Ascending aorta (tissue), 2 donors: Measurements from ENCODE around the gene LRBA. TPM values are rescaled to one million over a fixed set of nuclear protein-coding genes. Genes with fewer than 3 reads are reported as not detected.

Experiments used
- DNase-seq, 2 donors: peaks; one replicate each; pipeline ENCODE4 v3.0.0-alpha.2; 2019; ENCODE audit warnings: low spot score in 2 of 2
- H3K27ac ChIP-seq, 2 donors: fragments of 200-600 bp; sonication (generic); one replicate each; pipeline ENCODE4 v1.5.1; 2016 to 2017; ENCODE audit warnings: mild to moderate bottlenecking in 1 of 2
- H3K27me3 ChIP-seq: fragments of 200-600 bp; sonication (generic); one replicate; pipeline ENCODE4 v1.5.1; 2017
- H3K36me3 ChIP-seq, 2 donors: fragments of 200-600 bp; sonication (generic); one replicate each; pipeline ENCODE4 v1.5.1; 2016
- H3K4me1 ChIP-seq, 2 donors: fragments of 200-600 bp; sonication (generic); one replicate each; pipeline ENCODE4 v1.5.1; 2016 to 2017; ENCODE audit warnings: mild to moderate bottlenecking in 1 of 2
- H3K4me3 ChIP-seq, 2 donors: fragments of 200-600 bp; sonication (generic); one replicate each; pipeline ENCODE4 v1.5.1; 2016 to 2017; ENCODE audit warnings: mild to moderate bottlenecking in 1 of 2
- H3K9me3 ChIP-seq, 2 donors: fragments of 200-600 bp; sonication (generic); one replicate each; pipeline ENCODE4 v1.5.1; 2016
- intact Hi-C: fragments of 100-400 bp; cut with DNase I; formaldehyde crosslinking; loops from one replicate; pipeline ENCODE4 v1.15.1; 2023
- total RNA-seq: library from RNA; depleted of rRNA; stranded (reverse); fragments of >200 nt; gene quantifications from one replicate; pipeline ENCODE4 v1.1.0, GENCODE V29; 2016
- TF ChIP-seq, protein P1 (sequence below), 3 experiments: fragments of 200-600 bp in 2 of 3; fragments of 450-650 bp in 1 of 3; sonication (generic) in 2 of 3; IDR thresholded peaks; one replicate each; pipeline ENCODE4 v1.5.1; 2016 to 2019; ENCODE audit warnings: antibody characterized with exemption in 3 of 3, mild to moderate bottlenecking in 1 of 3, moderate library complexity in 1 of 3

The LRBA gene
- total RNA-seq, 1 donor from 2014 or later: 15.2 TPM

DNA sequence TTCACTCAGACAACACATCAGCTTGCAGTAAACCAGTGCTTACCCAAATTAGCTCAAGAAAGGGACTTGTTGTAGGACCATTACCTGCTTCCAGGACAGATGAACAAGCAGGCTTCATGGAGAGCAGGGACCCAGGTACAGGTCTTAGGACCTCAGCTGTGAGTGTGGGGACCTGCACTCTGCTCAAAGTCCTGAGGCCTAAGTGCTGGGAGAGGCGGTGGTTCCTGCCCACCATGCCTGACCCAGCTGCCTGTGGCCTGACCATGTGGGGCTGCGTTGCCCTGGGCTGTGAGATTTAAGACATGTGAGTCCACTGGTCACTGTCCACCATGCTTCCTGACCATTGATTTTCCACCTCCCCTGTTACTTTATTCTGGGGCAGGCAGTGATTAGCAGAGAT, 796.6 kb downstream of the LRBA start:
- Histone ChIP-seq H3K4me3 (no peak overlapping the region), H3K36me3 (no peaks in the 10 kb centered on the region), H3K27me3 (no peaks in the 10 kb centered on the region), H3K4me1 (peaks cover 0 to 2% of the 10 kb centered on the region in 2 donors), H3K9me3 (no peaks in the 10 kb centered on the region), H3K27ac (no peak overlapping the region)
- no peak for DNase-seq
- intact Hi-C loops: no loop called here
- TF ChIP-seq, protein P1, sequence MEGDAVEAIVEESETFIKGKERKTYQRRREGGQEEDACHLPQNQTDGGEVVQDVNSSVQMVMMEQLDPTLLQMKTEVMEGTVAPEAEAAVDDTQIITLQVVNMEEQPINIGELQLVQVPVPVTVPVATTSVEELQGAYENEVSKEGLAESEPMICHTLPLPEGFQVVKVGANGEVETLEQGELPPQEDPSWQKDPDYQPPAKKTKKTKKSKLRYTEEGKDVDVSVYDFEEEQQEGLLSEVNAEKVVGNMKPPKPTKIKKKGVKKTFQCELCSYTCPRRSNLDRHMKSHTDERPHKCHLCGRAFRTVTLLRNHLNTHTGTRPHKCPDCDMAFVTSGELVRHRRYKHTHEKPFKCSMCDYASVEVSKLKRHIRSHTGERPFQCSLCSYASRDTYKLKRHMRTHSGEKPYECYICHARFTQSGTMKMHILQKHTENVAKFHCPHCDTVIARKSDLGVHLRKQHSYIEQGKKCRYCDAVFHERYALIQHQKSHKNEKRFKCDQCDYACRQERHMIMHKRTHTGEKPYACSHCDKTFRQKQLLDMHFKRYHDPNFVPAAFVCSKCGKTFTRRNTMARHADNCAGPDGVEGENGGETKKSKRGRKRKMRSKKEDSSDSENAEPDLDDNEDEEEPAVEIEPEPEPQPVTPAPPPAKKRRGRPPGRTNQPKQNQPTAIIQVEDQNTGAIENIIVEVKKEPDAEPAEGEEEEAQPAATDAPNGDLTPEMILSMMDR (IDR thresholded peaks at IDR 0.05): no peak

DNA sequence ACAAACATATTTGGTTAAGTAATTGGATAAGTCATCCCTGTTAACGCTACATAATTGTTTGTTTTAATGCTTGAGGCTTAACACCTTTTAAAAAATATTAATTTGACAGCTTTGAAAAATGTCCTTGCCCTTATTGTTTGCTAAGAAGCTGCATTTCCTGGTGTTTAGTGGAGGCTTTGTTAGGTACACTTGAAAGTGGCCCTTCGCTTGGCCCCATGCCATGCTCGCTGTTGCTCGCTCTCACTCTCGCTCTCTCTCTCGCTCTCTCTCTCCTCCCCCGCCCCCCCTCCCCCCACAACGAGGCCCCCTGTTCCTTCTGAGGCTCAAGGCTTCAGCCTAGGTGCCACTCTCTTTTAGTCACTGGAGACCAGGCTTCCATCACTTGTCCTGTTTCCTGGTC, 797.3 kb downstream of the LRBA start:
- H3K36me3 ChIP-seq: no peaks in the 10 kb centered on the region
- no peaks in the 10 kb centered on the region for H3K27me3 ChIP-seq
- TF ChIP-seq, protein P1 (IDR thresholded peaks at IDR 0.05): no peak
- H3K4me3 ChIP-seq: no peak overlapping the region
- peaks cover 0 to 6% of the 10 kb centered on the region in 2 donors for H3K4me1 ChIP-seq
- DNase-seq: no peak
- no peak overlapping the region for H3K27ac ChIP-seq
- intact Hi-C loops: no loop called here
- H3K9me3 ChIP-seq: no peaks in the 10 kb centered on the region

DNA sequence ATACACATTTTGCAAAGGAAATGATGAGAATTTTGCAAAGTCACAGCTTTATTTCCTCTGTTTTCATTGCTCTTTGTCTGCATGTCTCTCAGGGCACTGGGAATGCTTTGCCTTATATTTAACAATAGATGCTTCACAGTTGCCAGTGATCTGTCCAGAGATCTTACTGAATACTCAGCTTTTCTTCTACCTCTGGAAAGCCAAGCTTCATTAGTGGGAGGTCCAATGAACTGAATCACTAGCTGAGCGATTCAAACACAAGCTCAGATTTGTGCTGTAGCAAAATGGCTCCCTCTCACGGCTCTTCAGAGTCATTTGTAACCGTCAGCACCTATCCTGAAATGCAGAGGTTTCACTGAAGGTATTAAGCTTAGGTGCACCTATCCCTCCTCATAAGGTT, 797.9 kb downstream of the LRBA start:
- intact Hi-C loops: no loop called here
- H3K4me1 ChIP-seq: peaks cover 0 to 6% of the 10 kb centered on the region in 2 donors
- TF ChIP-seq, protein P1 (IDR thresholded peaks at IDR 0.05): peak in 2 of 3 experiments; percentile 10 to 45
- H3K36me3 ChIP-seq: no peaks in the 10 kb centered on the region
- no peaks in the 10 kb centered on the region for H3K9me3 ChIP-seq
- no peaks in the 10 kb centered on the region for H3K27me3 ChIP-seq
- no peak overlapping the region for H3K4me3 ChIP-seq
- no peak for DNase-seq
- no peak overlapping the region for H3K27ac ChIP-seq

DNA sequence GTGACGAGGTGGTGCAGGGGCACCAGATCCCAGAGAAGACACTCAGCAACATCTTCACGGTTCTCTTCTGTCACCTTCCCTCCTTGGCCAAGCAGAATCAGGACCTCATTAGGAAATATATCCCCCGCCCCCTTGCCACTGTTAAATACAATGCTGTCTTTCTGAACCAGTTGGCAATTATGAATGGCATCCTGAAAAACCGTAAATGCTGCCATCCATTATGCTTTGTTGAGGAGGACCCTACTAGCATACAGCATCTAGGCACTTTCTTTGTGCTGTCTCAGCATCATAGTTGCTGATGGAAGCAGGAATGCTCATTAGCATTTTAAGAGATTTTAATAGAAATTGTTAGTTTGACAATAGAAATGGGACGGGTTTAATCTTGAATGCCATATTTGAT, 798.4 kb downstream of the LRBA start:
- H3K27me3 ChIP-seq: no peaks in the 10 kb centered on the region
- H3K27ac ChIP-seq: no peak overlapping the region
- H3K36me3 ChIP-seq: no peaks in the 10 kb centered on the region
- intact Hi-C loops: no loop called here
- H3K9me3 ChIP-seq: no peaks in the 10 kb centered on the region
- DNase-seq: no peak
- TF ChIP-seq, protein P1 (IDR thresholded peaks at IDR 0.05): no peak
- no peak overlapping the region for H3K4me3 ChIP-seq
- H3K4me1 ChIP-seq: peaks cover 0 to 6% of the 10 kb centered on the region in 2 donors

DNA sequence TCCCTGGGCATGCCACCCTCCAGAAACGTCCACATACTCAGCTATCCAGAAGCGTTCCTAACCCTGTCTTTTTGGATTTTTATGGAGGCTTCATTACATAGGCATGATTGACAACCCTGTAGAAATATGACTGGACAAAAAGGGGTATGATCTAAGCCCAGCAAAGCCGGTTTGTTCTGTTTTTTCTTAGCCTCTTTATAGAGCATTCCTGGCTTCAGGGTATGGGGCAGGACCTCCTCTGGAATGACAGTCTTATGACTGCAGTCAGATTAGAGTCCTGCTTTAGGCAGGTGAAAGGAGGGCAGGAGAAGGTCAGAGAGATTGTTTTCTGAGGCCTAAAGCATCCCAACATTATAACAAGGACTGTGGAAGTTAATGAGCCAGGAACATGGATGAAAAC, 799.5 kb downstream of the LRBA start:
- no peaks in the 10 kb centered on the region for H3K36me3 ChIP-seq
- intact Hi-C loops: no loop called here
- no peaks in the 10 kb centered on the region for H3K9me3 ChIP-seq
- peaks cover 0 to 6% of the 10 kb centered on the region in 2 donors for H3K4me1 ChIP-seq
- H3K4me3 ChIP-seq: no peak overlapping the region
- TF ChIP-seq, protein P1 (IDR thresholded peaks at IDR 0.05): no peak
- H3K27ac ChIP-seq: no peak overlapping the region
- H3K27me3 ChIP-seq: no peaks in the 10 kb centered on the region
- DNase-seq: no peak

Other genes with a start within 250 kb of the LRBA start
- gene RPS3A, start 84.3 kb upstream of the LRBA start, total RNA-seq: 1,276 TPM